HepG2 (cell line): ENCODE results near the gene TIMM10. TPM values are rescaled to one million over a fixed set of nuclear protein-coding genes. Genes with fewer than 3 reads are reported as not detected.

Experiments used
- ESRRA ChIP-seq: sonication (generic); formaldehyde crosslinking; IDR thresholded peaks from 2 replicates; pipeline ENCODE4 v1.5.1; 2020; ENCODE audit warnings: mild to moderate bottlenecking, low read depth, missing genetic modification reagents
- FOXJ3 ChIP-seq: sonication (generic); formaldehyde crosslinking; IDR thresholded peaks from 2 replicates; pipeline ENCODE4 v1.4.0; 2020; ENCODE audit warnings: missing genetic modification reagents, mild to moderate bottlenecking, borderline replicate concordance
- HMGXB3 ChIP-seq: sonication (generic); formaldehyde crosslinking; IDR thresholded peaks from 2 replicates; pipeline ENCODE4 v1.4.0; 2020; ENCODE audit warnings: missing genetic modification reagents, borderline replicate concordance
- LBX2 ChIP-seq: sonication (generic); formaldehyde crosslinking; IDR thresholded peaks from 2 replicates; pipeline ENCODE4 v1.5.0; 2020; ENCODE audit warnings: missing genetic modification reagents, mild to moderate bottlenecking, borderline replicate concordance
- NR2C2 ChIP-seq: sonication (generic); formaldehyde crosslinking; IDR thresholded peaks from 2 replicates; pipeline ENCODE4 v1.4.0; 2020; ENCODE audit warnings: missing genetic modification reagents, mild to moderate bottlenecking, moderate library complexity, borderline replicate concordance
- RERE ChIP-seq: IDR thresholded peaks from 2 replicates; pipeline ENCODE4 v1.6.1; 2016; ENCODE audit warnings: low read depth, missing genetic modification reagents, missing compliant biosample characterization
- SOX5 ChIP-seq: IDR thresholded peaks from 2 replicates; pipeline ENCODE4 v1.6.1; 2016; ENCODE audit warnings: borderline replicate concordance
- UBTF ChIP-seq: sonication (generic); formaldehyde crosslinking; IDR thresholded peaks from 2 replicates; pipeline ENCODE4 v1.4.0; 2020; ENCODE audit warnings: mild to moderate bottlenecking, missing genetic modification reagents
- ZNF512B ChIP-seq: sonication (generic); formaldehyde crosslinking; IDR thresholded peaks from 2 replicates; pipeline ENCODE4 v1.5.1; 2020; ENCODE audit warnings: missing genetic modification reagents, mild to moderate bottlenecking, borderline replicate concordance
- ZNF878 ChIP-seq: sonication (generic); formaldehyde crosslinking; IDR thresholded peaks from 2 replicates; pipeline ENCODE4 v1.8.1; 2023; ENCODE audit warnings: mild to moderate bottlenecking, missing genetic modification reagents, moderate library complexity
- polyA plus RNA-seq, 8 experiments: library from polyadenylated mRNA; depleted of rRNA in 3 of 8; stranded (reverse) in 7 of 8; unstranded in 1 of 8; fragments of >200 nt; fragmentation: Illumina TruSeq in 4 of 8; extraction: Trizol in 4 of 8; gene quantifications; 2 replicates each; pipeline versions ENCODE4 v1.2.1 to v1.2.3, GENCODE V29; 2011 to 2016; ENCODE audit warnings: low read depth in 4 of 8, missing spikeins in 1 of 8, mixed read lengths in 1 of 8; ENCODE audit not compliant: insufficient read depth in 1 of 8
- total RNA-seq, 5 experiments: library from RNA; depleted of rRNA; stranded (reverse); fragments of >200 nt; fragmentation: Illumina TruSeq; extraction: Trizol; gene quantifications; 2 replicates each; pipeline ENCODE4 v1.2.3, GENCODE V29; 2016; ENCODE audit warnings: low read depth in 1 of 5

Gene TIMM10
- total and polyA plus RNA-seq, 2 of the 13 experiments (the other 11 are each of a cell fraction or from before 2014, with no cell fraction given) = 67.8 to 82.2 TPM

GRCh38 chr11:57497303-57498247 is 33.0 kb downstream of the TIMM10 start (continued):
- TF ChIP-seq NR2C2 (CRISPR knock-in tag) (peak; percentile 80; the same call in 1 of the 2 replicates), HMGXB3 (CRISPR knock-in tag) (no peak), ESRRA (peak; percentile 91), LBX2 (CRISPR knock-in tag) (no peak), RERE (CRISPR knock-in tag) (0 out of 2 replicates have a peak, but pooled peaks have one; percentile 42), SOX5 (CRISPR knock-in tag) (peak; percentile 78; the same call in 1 of the 2 replicates), ZNF512B (CRISPR knock-in tag) (no peak), FOXJ3 (CRISPR knock-in tag) (peak; percentile 88; the same call in 1 of the 2 replicates), ZNF878 (CRISPR knock-in tag) (0 out of 2 replicates have a peak, but pooled peaks have one; percentile 64), UBTF (peak; percentile 63; the same call in 1 of the 2 replicates)
